Activated T-helper 1 cell treated with anti-CD3 and anti-CD28 coated beads, Interleukin-12 subunit alpha, Interleukin-12 subunit beta, Interleukin-2, Interleukin-4 antibody, amounts not matched to agents 30 ng/mL and 10 ng/mL and 1 ng/mL, durations not matched to agents 14 hours and 24 hours and 36 hours (primary cell): ENCODE data around the gene PEAK3. TPM values are rescaled to one million over a fixed set of nuclear protein-coding genes. Genes with fewer than 3 reads are reported as not detected.

Experiments
- DNase-seq: peaks from one replicate; pipeline ENCODE4 v3.0.0; 2021; ENCODE audit warnings: low spot score
- H3K27ac Mint-ChIP-seq: one replicate; pipeline ENCODE4 v1.8.0; 2021; ENCODE audit warnings: mild to moderate bottlenecking, mixed read lengths
- H3K27me3 Mint-ChIP-seq: one replicate; pipeline ENCODE4 v1.8.0; 2022; ENCODE audit warnings: mild to moderate bottlenecking, moderate library complexity, mixed read lengths; ENCODE audit not compliant: insufficient read depth
- H3K36me3 Mint-ChIP-seq: one replicate; pipeline ENCODE4 v1.8.0; 2021; ENCODE audit warnings: low read depth, mixed read lengths
- H3K4me1 Mint-ChIP-seq: one replicate; pipeline ENCODE4 v1.8.0; 2021; ENCODE audit warnings: low read depth, mixed read lengths
- H3K4me3 Mint-ChIP-seq: one replicate; pipeline ENCODE4 v1.8.0; 2021; ENCODE audit warnings: mild to moderate bottlenecking, moderate library complexity, mixed read lengths
- H3K9me3 Mint-ChIP-seq: one replicate; pipeline ENCODE4 v1.8.0; 2021; ENCODE audit warnings: mixed read lengths
- intact Hi-C: fragments of 100-400 bp; cut with micrococcal nuclease; formaldehyde crosslinking; loops from one replicate; pipeline ENCODE4 v1.15.1; 2024
- total RNA-seq: library from RNA; stranded (reverse); gene quantifications from 2 replicates; pipeline ENCODE4 v1.2.3, GENCODE V29; 2022

PEAK3 gene
- total RNA-seq, 1 donor from 2014 or later: 0.16 TPM

DNA sequence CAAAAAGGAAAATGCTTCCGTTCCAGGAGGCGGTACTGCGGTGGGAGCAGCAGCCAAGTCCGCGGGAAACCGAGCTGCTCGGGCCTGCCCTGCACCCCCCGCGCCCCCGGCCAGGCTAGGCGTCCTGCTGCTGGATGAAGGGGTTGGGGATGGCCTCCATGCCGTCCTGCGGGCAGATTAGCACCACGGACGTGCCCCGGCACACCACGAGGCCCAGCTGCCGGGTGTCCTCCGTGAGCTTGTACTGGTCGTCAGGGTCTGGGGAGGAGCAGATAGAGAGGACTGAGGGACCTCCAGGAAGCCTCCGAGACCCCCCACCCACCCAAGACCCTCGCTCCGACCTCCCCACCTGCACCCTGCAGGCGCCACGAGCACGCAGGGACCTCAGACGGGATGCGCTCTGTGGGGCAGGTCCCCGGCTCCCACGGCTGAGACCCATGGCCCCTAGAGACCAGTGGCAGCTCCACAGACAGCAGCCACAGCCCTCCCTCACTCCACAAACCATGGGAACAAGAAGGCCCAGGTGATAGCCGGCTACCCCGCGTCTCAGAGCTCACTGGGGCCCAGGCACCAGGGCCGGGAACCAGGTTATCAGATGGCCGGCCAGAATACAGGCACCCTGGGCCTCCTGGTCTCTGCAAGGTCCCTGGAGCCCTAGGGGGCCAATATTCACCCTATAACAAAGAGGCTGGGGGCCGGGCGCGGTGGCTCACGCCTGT, 39.7 kb upstream of the PEAK3 start:
- Mint-ChIP-seq H3K27ac (no peak overlapping the region), H3K9me3 (no peaks in the 10 kb centered on the region), H3K4me3 (no peak overlapping the region), H3K36me3 (peaks cover 12% of the 10 kb centered on the region), H3K27me3 (no peaks in the 10 kb centered on the region), H3K4me1 (peaks cover 17% of the 10 kb centered on the region)
- intact Hi-C loops: no loop called here
- no peak for DNase-seq

DNA sequence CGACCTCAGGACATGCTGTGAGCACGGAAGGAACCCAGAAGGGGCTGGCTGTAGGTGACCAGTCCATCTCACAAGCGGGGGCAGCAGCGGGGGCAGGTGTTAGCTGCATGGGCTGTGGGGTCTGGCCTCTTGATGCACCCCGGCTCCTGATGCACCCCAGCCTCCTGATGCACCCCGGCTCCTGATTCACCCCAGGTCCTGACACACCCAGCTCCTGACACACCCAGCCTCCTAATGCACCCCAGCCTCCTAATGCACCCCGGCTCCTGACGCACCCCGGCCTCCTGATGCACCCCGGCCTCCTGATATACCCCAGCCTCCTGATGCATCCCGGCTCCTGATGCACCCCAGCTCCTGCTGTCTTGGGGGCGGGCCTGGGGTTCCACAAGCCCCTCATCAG, 39.0 kb upstream of the PEAK3 start:
- intact Hi-C loops: no loop called here
- H3K4me1 Mint-ChIP-seq: peaks cover 9% of the 10 kb centered on the region
- H3K9me3 Mint-ChIP-seq: no peaks in the 10 kb centered on the region
- no peaks in the 10 kb centered on the region for H3K27me3 Mint-ChIP-seq
- peaks cover 9% of the 10 kb centered on the region for H3K36me3 Mint-ChIP-seq
- H3K27ac Mint-ChIP-seq: no peak overlapping the region
- no peak for DNase-seq
- no peak overlapping the region for H3K4me3 Mint-ChIP-seq

DNA sequence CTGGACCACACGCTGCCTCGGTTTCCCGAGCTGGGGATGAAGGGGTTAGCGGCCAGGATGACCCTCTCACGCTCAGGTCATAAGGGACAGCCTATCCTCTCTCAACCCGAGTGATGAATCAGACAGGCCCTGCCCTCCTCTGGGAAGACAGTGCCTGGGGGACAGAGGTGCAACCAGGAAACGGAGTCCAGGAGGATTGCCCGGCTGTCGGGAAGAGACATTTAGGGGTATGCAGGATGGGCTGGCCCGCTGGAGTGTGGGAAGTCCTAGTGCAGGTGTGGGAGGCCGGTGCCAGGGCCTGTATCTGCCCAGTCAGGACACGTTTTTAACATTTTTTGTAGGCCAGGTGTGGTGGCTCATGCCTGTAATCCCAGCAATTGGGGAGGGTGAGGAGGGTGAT, 38.1 kb upstream of the PEAK3 start:
- intact Hi-C loops: no loop called here
- peaks cover 6% of the 10 kb centered on the region for H3K36me3 Mint-ChIP-seq
- no peak overlapping the region for H3K4me3 Mint-ChIP-seq
- peaks cover 9% of the 10 kb centered on the region for H3K9me3 Mint-ChIP-seq
- H3K4me1 Mint-ChIP-seq: no peaks in the 10 kb centered on the region
- no peak for DNase-seq
- H3K27ac Mint-ChIP-seq: no peak overlapping the region
- no peaks in the 10 kb centered on the region for H3K27me3 Mint-ChIP-seq

DNA sequence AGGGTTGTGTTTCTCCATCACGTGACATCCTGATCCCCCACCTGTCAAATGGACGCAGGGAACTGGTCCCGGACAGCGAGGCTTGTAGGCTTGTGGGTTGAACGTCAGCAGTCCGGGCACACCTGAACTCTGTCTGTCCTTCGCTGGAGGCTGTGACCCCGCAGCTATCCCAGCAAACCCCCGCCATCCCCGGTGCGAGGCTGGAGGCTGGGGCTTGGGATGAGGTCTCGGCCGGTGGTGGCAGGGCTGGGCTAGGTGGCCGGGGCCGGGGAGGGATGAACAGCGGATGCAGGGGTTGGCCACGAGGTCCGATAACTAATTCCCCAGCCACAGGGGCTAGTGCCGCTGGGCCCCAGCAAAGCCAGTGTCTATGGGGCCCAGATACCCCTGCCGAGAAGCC, 37.6 kb upstream of the PEAK3 start:
- Mint-ChIP-seq H3K4me1 (no peaks in the 10 kb centered on the region), H3K9me3 (peaks cover 14% of the 10 kb centered on the region), H3K36me3 (peaks cover 7% of the 10 kb centered on the region), H3K4me3 (no peak overlapping the region), H3K27me3 (peaks cover under 1% of the 10 kb centered on the region), H3K27ac (no peak overlapping the region)
- DNase-seq: no peak
- intact Hi-C loops: no loop called here

DNA sequence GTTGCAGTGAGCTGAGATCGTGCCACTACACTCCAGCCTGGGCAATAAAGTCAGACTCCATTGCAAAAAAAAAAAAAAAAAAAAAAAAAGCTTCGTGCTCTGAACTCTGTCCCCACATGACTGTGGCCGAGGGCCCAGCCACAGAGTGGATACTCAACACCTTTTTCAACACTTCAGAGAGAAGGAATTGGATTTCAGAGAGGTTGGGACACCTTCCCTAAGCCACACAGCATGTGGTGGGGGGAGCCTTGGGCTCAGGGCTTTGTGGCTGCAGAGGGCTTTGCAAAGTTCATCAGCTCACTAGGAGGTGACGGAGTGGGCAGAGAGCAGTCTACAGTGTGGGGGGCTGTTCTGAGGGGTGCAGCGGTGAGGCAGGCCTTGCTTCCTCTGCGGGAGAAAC, 36.9 kb upstream of the PEAK3 start:
- no peaks in the 10 kb centered on the region for H3K4me1 Mint-ChIP-seq
- peaks cover 5% of the 10 kb centered on the region for H3K27me3 Mint-ChIP-seq
- intact Hi-C loops: no loop called here
- H3K27ac Mint-ChIP-seq: no peak overlapping the region
- DNase-seq: no peak
- H3K9me3 Mint-ChIP-seq: peaks cover 16% of the 10 kb centered on the region
- H3K36me3 Mint-ChIP-seq: peaks cover 7% of the 10 kb centered on the region
- no peak overlapping the region for H3K4me3 Mint-ChIP-seq

- peaks cover 4% of the 10 kb centered on the region for H3K36me3 Mint-ChIP-seq
- H3K4me3 Mint-ChIP-seq: no peak overlapping the region
- peaks cover 9% of the 10 kb centered on the region for H3K27me3 Mint-ChIP-seq
- no peak for DNase-seq
- intact Hi-C loops: no loop called here
- peaks cover 16% of the 10 kb centered on the region for H3K9me3 Mint-ChIP-seq
- no peaks in the 10 kb centered on the region for H3K4me1 Mint-ChIP-seq
- H3K27ac Mint-ChIP-seq: no peak overlapping the region
Measured at GRCh38 chr19:2317756-2318155, 35.8 kb upstream of the PEAK3 start.

DNA sequence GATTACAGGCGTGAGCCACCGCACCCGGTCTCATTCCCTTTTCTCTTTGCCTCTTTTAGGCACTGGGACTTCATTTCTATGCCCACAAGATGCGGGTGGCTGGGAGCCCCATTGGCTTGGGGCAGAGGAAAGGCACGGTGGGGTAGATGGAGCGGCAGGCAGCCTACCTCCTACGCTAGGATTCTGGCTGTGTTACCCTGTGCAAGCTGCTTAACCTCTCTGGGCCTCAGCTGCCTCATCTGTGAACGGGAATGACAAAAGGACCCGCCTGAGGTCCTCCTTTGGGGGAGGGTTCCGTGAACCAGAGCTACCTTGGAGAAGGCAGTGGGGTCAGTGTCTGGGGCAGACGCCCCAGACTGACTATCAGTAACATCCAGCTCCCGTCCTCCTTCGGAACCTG, 35.3 kb upstream of the PEAK3 start:
- no peak for DNase-seq
- H3K27ac Mint-ChIP-seq: no peak overlapping the region
- no peaks in the 10 kb centered on the region for H3K4me1 Mint-ChIP-seq
- H3K27me3 Mint-ChIP-seq: peaks cover 9% of the 10 kb centered on the region
- H3K4me3 Mint-ChIP-seq: no peak overlapping the region
- H3K9me3 Mint-ChIP-seq: peaks cover 16% of the 10 kb centered on the region
- intact Hi-C loops: no loop called here
- peaks cover 2% of the 10 kb centered on the region for H3K36me3 Mint-ChIP-seq

GRCh38 chr19:2315818-2316353, 33.9 kb upstream of the PEAK3 start:
- no peak for DNase-seq
- no peak overlapping the region for H3K27ac Mint-ChIP-seq
- H3K4me1 Mint-ChIP-seq: no peaks in the 10 kb centered on the region
- no peak overlapping the region for H3K4me3 Mint-ChIP-seq
- H3K9me3 Mint-ChIP-seq: peaks cover 16% of the 10 kb centered on the region
- intact Hi-C loops: no loop called here
- peaks cover 15% of the 10 kb centered on the region for H3K27me3 Mint-ChIP-seq
- peaks cover 2% of the 10 kb centered on the region for H3K36me3 Mint-ChIP-seq

GRCh38 chr19:2315121-2315817, 33.3 kb upstream of the PEAK3 start:
- Mint-ChIP-seq H3K4me3 (no peak overlapping the region), H3K9me3 (peaks cover 16% of the 10 kb centered on the region), H3K27me3 (peaks cover 21% of the 10 kb centered on the region), H3K4me1 (no peaks in the 10 kb centered on the region), H3K27ac (no peak overlapping the region), H3K36me3 (peaks cover 2% of the 10 kb centered on the region)
- intact Hi-C loops: no loop called here
- no peak for DNase-seq

GRCh38 chr19:2312820-2313501, 31.0 kb upstream of the PEAK3 start:
- no peak overlapping the region for H3K27ac Mint-ChIP-seq
- H3K27me3 Mint-ChIP-seq: peaks cover 39% of the 10 kb centered on the region
- H3K36me3 Mint-ChIP-seq: peaks cover 4% of the 10 kb centered on the region
- H3K4me3 Mint-ChIP-seq: no peak overlapping the region
- intact Hi-C loops: no loop called here
- peaks cover 16% of the 10 kb centered on the region for H3K9me3 Mint-ChIP-seq
- no peaks in the 10 kb centered on the region for H3K4me1 Mint-ChIP-seq
- DNase-seq: no peak

DNA sequence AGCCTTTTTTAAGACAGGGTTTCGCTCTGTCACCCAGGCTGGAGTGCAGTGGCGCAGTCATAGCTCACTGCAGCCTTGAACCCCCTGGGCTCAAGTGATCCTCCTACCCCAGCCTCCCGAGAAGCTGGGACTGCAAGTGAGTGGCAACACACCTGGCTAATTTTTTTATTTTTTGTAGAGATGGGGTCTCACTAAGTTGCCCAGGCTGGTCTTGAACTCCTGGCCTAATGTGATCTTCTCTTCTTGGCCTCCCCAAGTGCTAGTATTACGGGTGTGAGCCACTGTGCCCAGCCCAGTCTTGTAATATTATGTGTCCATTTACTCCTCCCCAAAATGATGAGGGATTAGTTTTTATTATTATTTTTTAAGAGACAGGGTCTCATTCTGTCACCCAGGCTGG, 29.1 kb upstream of the PEAK3 start:
- peaks cover 50% of the 10 kb centered on the region for H3K27me3 Mint-ChIP-seq

DNA sequence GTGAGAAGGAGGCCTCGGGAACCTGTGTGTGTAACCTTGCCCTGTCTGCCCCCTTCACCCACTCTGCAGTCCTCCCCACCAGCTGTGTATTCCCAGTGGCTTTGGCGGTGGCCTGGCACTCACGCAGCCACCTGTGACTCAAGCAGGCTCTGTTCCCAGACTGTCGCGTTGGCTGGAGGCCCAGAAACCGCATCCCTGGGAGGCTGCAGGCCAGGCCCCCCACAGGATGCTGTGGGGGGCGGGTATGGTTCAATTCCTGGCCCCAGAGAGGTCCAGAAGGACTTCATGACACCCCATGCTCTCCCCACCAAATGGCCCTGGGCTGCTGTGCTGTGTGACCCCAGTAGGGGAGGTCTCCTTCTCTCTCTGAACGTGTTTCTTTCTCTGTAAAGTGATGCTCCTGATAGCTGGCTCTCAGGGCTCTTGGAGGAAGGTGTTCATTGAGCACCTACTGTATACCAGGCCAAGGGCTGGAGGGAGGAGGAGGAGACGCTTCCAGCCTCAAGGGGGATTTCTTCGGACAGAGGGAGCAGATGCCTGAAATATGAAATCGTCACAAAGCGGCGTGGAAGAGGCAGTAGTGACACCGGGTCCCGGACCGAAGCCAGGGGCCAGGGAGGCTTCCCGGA, 27.9 kb upstream of the PEAK3 start:
- Mint-ChIP-seq H3K27ac (no peak overlapping the region), H3K4me1 (no peaks in the 10 kb centered on the region), H3K27me3 (peaks cover 55% of the 10 kb centered on the region), H3K36me3 (peaks cover 2% of the 10 kb centered on the region), H3K4me3 (no peak overlapping the region), H3K9me3 (peaks cover 6% of the 10 kb centered on the region)
- no peak for DNase-seq
- intact Hi-C loops: no loop called here

More for the DNA sequence above, 29.1 kb upstream of the PEAK3 start:
- no peak overlapping the region for H3K4me3 Mint-ChIP-seq
- no peak overlapping the region for H3K27ac Mint-ChIP-seq
- intact Hi-C loops: no loop called here
- no peak for DNase-seq
- H3K9me3 Mint-ChIP-seq: peaks cover 16% of the 10 kb centered on the region
- H3K36me3 Mint-ChIP-seq: peaks cover 4% of the 10 kb centered on the region
- H3K4me1 Mint-ChIP-seq: no peaks in the 10 kb centered on the region
